Body of pancreas (tissue), 4 donors: ENCODE results near the gene GRIK2.

Experiments used
- POLR2A ChIP-seq, 3 donors: fragments of 450-650 bp; IDR thresholded peaks; one replicate each; pipeline ENCODE4 v1.6.1; 2016; ENCODE audit warnings: antibody characterized with exemption in 3 of 3, mild to moderate bottlenecking in 2 of 3
- TF ChIP-seq, protein P1 (sequence below), 7 experiments: fragments of 450-650 bp in 4 of 7; fragments of 200-600 bp in 3 of 7; sonication (generic) in 3 of 7; IDR thresholded peaks; one replicate each; pipeline ENCODE4 v1.5.1; 2016 to 2019; ENCODE audit warnings: antibody characterized with exemption in 7 of 7

DNA sequence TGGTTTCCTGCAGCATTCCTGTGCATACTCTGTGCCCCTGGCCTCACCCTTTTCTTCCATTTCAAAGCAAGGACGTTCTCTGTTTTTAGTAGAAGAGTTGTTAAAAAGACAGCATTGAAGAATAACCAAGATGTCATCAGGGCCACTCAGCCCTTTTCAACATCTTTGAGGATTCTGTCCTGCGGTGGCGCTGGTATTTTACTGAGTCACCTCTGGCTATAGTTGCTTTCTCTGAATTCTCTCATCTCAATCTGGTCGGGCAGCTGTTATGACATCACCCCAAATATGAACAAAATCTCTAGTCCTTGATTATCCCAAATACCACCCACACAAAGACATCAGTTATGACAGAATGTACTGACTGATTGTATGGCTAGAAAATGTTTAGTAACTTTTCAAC lies 204.2 kb downstream of the GRIK2 start:
- TF ChIP-seq, protein P1, sequence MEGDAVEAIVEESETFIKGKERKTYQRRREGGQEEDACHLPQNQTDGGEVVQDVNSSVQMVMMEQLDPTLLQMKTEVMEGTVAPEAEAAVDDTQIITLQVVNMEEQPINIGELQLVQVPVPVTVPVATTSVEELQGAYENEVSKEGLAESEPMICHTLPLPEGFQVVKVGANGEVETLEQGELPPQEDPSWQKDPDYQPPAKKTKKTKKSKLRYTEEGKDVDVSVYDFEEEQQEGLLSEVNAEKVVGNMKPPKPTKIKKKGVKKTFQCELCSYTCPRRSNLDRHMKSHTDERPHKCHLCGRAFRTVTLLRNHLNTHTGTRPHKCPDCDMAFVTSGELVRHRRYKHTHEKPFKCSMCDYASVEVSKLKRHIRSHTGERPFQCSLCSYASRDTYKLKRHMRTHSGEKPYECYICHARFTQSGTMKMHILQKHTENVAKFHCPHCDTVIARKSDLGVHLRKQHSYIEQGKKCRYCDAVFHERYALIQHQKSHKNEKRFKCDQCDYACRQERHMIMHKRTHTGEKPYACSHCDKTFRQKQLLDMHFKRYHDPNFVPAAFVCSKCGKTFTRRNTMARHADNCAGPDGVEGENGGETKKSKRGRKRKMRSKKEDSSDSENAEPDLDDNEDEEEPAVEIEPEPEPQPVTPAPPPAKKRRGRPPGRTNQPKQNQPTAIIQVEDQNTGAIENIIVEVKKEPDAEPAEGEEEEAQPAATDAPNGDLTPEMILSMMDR (IDR thresholded peaks at IDR 0.05), result no peak
- TF ChIP-seq POLR2A (IDR thresholded peaks at IDR 0.05), result no peak
